Activated B cell treated with CpG ODN at 0.5 μM for 24 hours (primary cell): ENCODE results near the gene SIX1. TPM values are rescaled to one million over a fixed set of nuclear protein-coding genes. Genes with fewer than 3 reads are reported as not detected.
A peak's percentile ranks its signal among the peaks of the same experiment; 100 is the strongest.

ENCODE experiments used
- ATAC-seq: fragments of 200-7000 bp; cut with Tn5 transposase; one replicate; pipeline ENCODE4 v1.10.0; 2021; ENCODE audit warnings: low read depth, mild to moderate bottlenecking, moderate library complexity
- CTCF ChIA-PET: fragments of 350-600 bp; sonication (Branson Sonifier 250); formaldehyde crosslinking; loops from one replicate; lab custom pipeline; 2021; ENCODE audit warnings: antibody characterized with exemption; lab: Charles Lee
- POLR2A ChIA-PET: fragments of 350-600 bp; sonication (Branson Sonifier 250); formaldehyde crosslinking; loops from one replicate; lab custom pipeline; 2021; ENCODE audit warnings: antibody characterized with exemption; lab: Charles Lee
- DNase-seq: peaks from one replicate; pipeline ENCODE4 v3.0.0; 2022
- H3K27ac Mint-ChIP-seq: one replicate; pipeline ENCODE4 v1.8.0; 2020; ENCODE audit warnings: mixed read lengths
- H3K27me3 Mint-ChIP-seq: one replicate; pipeline ENCODE4 v1.8.0; 2021; ENCODE audit warnings: mixed read lengths
- H3K36me3 Mint-ChIP-seq: one replicate; pipeline ENCODE4 v1.8.0; 2021; ENCODE audit warnings: low read depth, mixed read lengths
- H3K4me1 Mint-ChIP-seq: one replicate; pipeline ENCODE4 v1.8.0; 2021; ENCODE audit warnings: mixed read lengths
- H3K4me3 Mint-ChIP-seq: one replicate; pipeline ENCODE4 v1.8.0; 2020; ENCODE audit warnings: mild to moderate bottlenecking, mixed read lengths
- H3K9me3 Mint-ChIP-seq: one replicate; pipeline ENCODE4 v1.8.0; 2020; ENCODE audit warnings: mixed read lengths
- CTCF ChIP-seq: fragments of 200-600 bp; IDR thresholded peaks from one replicate; pipeline ENCODE4 v1.8.0; 2022; ENCODE audit warnings: antibody characterized with exemption, mild to moderate bottlenecking
- intact Hi-C: fragments of 100-400 bp; cut with micrococcal nuclease; formaldehyde crosslinking; loops from one replicate; pipeline ENCODE4 v1.15.1; 2024
- total RNA-seq: library from RNA; stranded (reverse); gene quantifications from 2 replicates; pipeline ENCODE4 v1.2.3, GENCODE V29; 2022

Gene SIX1
- total RNA-seq, 1 donor from 2014 or later = not detected

GRCh38 chr14:60655119-60655897 is 6.0 kb upstream of the SIX1 start:
- H3K36me3 Mint-ChIP-seq = peaks cover 9% of the 10 kb centered on the region
- peak overlapping the region; percentile 56 for H3K27ac Mint-ChIP-seq
- no peak for DNase-seq
- H3K4me1 Mint-ChIP-seq = peaks cover 39% of the 10 kb centered on the region
- ATAC-seq = no peak
- ChIA-PET CTCF (interaction anchor here (1.0 to 2.2 kb wide), 2 partner anchors 30 to 370 kb away, joined by 3 to 10 read pairs; no protein-coding TSS in a partner anchor), POLR2A (no interaction called here)
- H3K4me3 Mint-ChIP-seq = peak overlapping the region; percentile 77
- intact Hi-C loops = loop anchor here (10.0 kb wide), 3 partner anchors 321 to 1191 kb away; partner anchors contain the start of gene GPR135
- TF ChIP-seq CTCF = no peak
- peaks cover 19% of the 10 kb centered on the region for H3K9me3 Mint-ChIP-seq
- peaks cover 76% of the 10 kb centered on the region for H3K27me3 Mint-ChIP-seq

GRCh38 chr14:60654334-60654821 is 5.1 kb upstream of the SIX1 start:
- Mint-ChIP-seq H3K27ac (no peak overlapping the region), H3K9me3 (peaks cover 19% of the 10 kb centered on the region), H3K36me3 (peaks cover 9% of the 10 kb centered on the region), H3K27me3 (peaks cover 76% of the 10 kb centered on the region), H3K4me1 (peaks cover 45% of the 10 kb centered on the region), H3K4me3 (peak overlapping the region; percentile 4)
- no peak for ATAC-seq
- ChIA-PET POLR2A (no interaction called here), CTCF (no interaction called here)
- DNase-seq = no peak
- no peak for TF ChIP-seq CTCF
- intact Hi-C loops = loop anchor here (10.0 kb wide), 3 partner anchors 320 to 1190 kb away; partner anchors contain the start of gene GPR135

- CTCF ChIA-PET = no interaction called here
- Mint-ChIP-seq H3K27me3 (peaks cover 76% of the 10 kb centered on the region), H3K36me3 (peaks cover 9% of the 10 kb centered on the region), H3K4me3 (no peak overlapping the region), H3K4me1 (peaks cover 44% of the 10 kb centered on the region), H3K27ac (peak overlapping the region; percentile 14), H3K9me3 (peaks cover 19% of the 10 kb centered on the region)
- no peak for DNase-seq
- intact Hi-C loops = loop anchor here (10.0 kb wide), 3 partner anchors 319 to 1189 kb away; partner anchors contain the start of gene GPR135
- ATAC-seq = no peak
- POLR2A ChIA-PET = no interaction called here
- TF ChIP-seq CTCF = no peak
These were observed 4.5 kb upstream of the SIX1 start for GRCh38 chr14:60653701-60654161.

GRCh38 chr14:60652674-60653651 is 3.7 kb upstream of the SIX1 start:
- peaks cover 19% of the 10 kb centered on the region for H3K9me3 Mint-ChIP-seq
- peaks cover 72% of the 10 kb centered on the region for H3K27me3 Mint-ChIP-seq
- ATAC-seq (no peak), DNase-seq (no peak)
- ChIA-PET POLR2A (no interaction called here), CTCF (no interaction called here)
- H3K36me3 Mint-ChIP-seq = peaks cover 9% of the 10 kb centered on the region
- H3K4me1 Mint-ChIP-seq = peaks cover 44% of the 10 kb centered on the region
- intact Hi-C loops = loop anchor here (10.0 kb wide), 3 partner anchors 318 to 1188 kb away; partner anchors contain the start of gene GPR135
- H3K4me3 Mint-ChIP-seq = no peak overlapping the region
- no peak overlapping the region for H3K27ac Mint-ChIP-seq
- TF ChIP-seq CTCF = no peak
